MM.1S (cell line): ENCODE measurements around the gene GARS1.

Experiments
- DNase-seq: peaks from one replicate; pipeline ENCODE4 v3.0.0-alpha.2; 2015
- H2AFZ ChIP-seq: fragments of 300-600 bp; sonication (generic); 2 replicates; pipeline ENCODE4 v1.6.0; 2016; ENCODE audit warnings: antibody characterized with exemption, low read length
- H3F3A ChIP-seq: fragments of 300-600 bp; sonication (generic); 2 replicates; pipeline ENCODE4 v1.6.1; 2016; ENCODE audit warnings: mild to moderate bottlenecking, antibody characterized with exemption, low read length, moderate library complexity, mixed read lengths; ENCODE audit not compliant: insufficient read depth
- H3K27ac ChIP-seq: fragments of 300-600 bp; sonication (generic); 2 replicates; pipeline ENCODE4 v1.5.1; 2016; ENCODE audit warnings: mild to moderate bottlenecking, low read length
- H3K27me3 ChIP-seq: fragments of 300-600 bp; sonication (generic); replicated peaks from 2 replicates; pipeline ENCODE4 v1.6.0; 2016; ENCODE audit warnings: low read length; ENCODE audit not compliant: insufficient read depth
- H3K36me3 ChIP-seq: fragments of 300-600 bp; sonication (generic); replicated peaks from 2 replicates; pipeline ENCODE4 v1.6.1; 2016; ENCODE audit warnings: mild to moderate bottlenecking, low read length, mixed read lengths; ENCODE audit not compliant: insufficient read depth
- H3K4me1 ChIP-seq: fragments of 300-600 bp; sonication (generic); 2 replicates; pipeline ENCODE4 v1.6.1; 2016; ENCODE audit warnings: low read length, mixed read lengths
- H3K4me2 ChIP-seq: fragments of 300-600 bp; sonication (generic); 2 replicates; pipeline ENCODE4 v1.6.0; 2016; ENCODE audit warnings: low read depth, low read length
- H3K4me3 ChIP-seq: fragments of 300-600 bp; sonication (generic); 2 replicates; pipeline ENCODE4 v1.5.1; 2016; ENCODE audit warnings: low read length, mixed read lengths
- H3K79me2 ChIP-seq: fragments of 300-600 bp; sonication (generic); 2 replicates; pipeline ENCODE4 v1.6.1; 2016; ENCODE audit warnings: mixed run types, low read length, mixed read lengths
- H3K9ac ChIP-seq: fragments of 300-600 bp; sonication (generic); 2 replicates; pipeline ENCODE4 v1.6.1; 2016; ENCODE audit warnings: low read length, mixed read lengths
- H3K9me2 ChIP-seq: fragments of 300-600 bp; sonication (generic); replicated peaks from 2 replicates; pipeline ENCODE4 v1.6.1; 2016; ENCODE audit warnings: mild to moderate bottlenecking, low read length, mixed read lengths; ENCODE audit not compliant: insufficient read depth
- H3K9me3 ChIP-seq: fragments of 300-600 bp; sonication (generic); replicated peaks from 2 replicates; pipeline ENCODE4 v1.6.1; 2016; ENCODE audit warnings: mild to moderate bottlenecking, low read length, mixed read lengths; ENCODE audit not compliant: insufficient read depth
- H4K20me1 ChIP-seq: fragments of 300-600 bp; sonication (generic); 2 replicates; pipeline ENCODE4 v1.6.1; 2016; ENCODE audit warnings: mild to moderate bottlenecking, low read length, moderate library complexity, mixed read lengths; ENCODE audit not compliant: insufficient read depth
- CTCF ChIP-seq: fragments of 300-600 bp; sonication (generic); IDR thresholded peaks from 2 replicates; pipeline ENCODE4 v1.5.1; 2016; ENCODE audit warnings: antibody characterized with exemption, low read length, mixed read lengths
- EZH2 ChIP-seq: fragments of 300-600 bp; sonication (generic); optimal IDR thresholded peaks from 2 replicates; pipeline ENCODE3; 2017; ENCODE audit warnings: low read depth, mild to moderate bottlenecking, antibody characterized with exemption, low read length, mixed read lengths
- EZH2phosphoT487 ChIP-seq: fragments of 300-600 bp; sonication (generic); IDR thresholded peaks from 2 replicates; pipeline ENCODE4 v1.6.1; 2018; ENCODE audit warnings: antibody characterized with exemption, low read length

The GARS1 gene

DNA sequence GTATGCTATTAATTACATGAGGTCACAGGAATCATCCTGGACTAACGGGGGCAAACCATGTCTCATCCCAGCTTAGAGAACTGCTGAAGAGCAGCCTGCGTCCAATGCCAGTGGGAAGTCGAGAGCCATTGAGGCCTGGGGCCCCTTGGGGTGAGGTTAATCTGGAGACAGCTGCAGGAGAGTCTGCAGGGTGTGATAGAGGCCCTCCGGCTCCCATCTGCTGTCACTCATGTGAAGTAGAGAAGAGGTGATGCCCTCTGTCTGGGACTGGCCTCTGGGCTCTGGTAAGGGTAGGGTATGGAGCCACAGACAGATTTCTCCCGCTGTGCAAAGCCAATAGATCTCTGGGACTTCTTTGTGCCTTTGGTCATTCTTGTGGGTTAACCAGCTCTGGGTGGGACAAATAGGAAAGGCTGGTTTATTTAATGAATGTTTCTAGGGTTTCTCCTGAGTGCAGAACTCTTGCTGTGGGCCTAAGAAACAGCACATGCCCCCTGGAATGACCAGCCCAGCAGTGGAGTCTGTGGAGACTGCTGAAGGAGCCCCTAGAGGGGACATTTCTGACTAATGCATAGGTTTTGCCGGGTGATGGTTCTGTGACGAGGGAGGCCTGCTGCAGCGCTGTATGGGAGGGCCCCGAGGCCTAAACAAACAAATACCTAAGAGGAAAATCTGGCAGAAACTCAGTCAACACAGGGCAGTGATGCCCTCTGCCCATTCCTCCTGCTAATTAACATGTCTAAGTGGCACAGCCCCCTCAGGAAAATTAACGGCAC lies 53.1 kb downstream of the GARS1 start:
- Histone ChIP-seq H3K36me3 (no peaks in the 10 kb centered on the region), H3K79me2 (no peaks in the 10 kb centered on the region), H3K27ac (no peak overlapping the region), H3K27me3 (no peaks in the 10 kb centered on the region), H3F3A (no peaks in the 10 kb centered on the region), H3K4me3 (no peak overlapping the region), H3K9ac (no peak overlapping the region), H3K9me3 (no peaks in the 10 kb centered on the region), H3K4me1 (no peaks in the 10 kb centered on the region), H4K20me1 (no peaks in the 10 kb centered on the region), H2AFZ (no peak overlapping the region), H3K4me2 (no peak overlapping the region), H3K9me2 (no peaks in the 10 kb centered on the region)
- no peak for TF ChIP-seq EZH2phosphoT487
- DNase-seq, result no peak

- H3K4me1 ChIP-seq, result no peaks in the 10 kb centered on the region
- no peaks in the 10 kb centered on the region for H3K36me3 ChIP-seq
- no peaks in the 10 kb centered on the region for H3K79me2 ChIP-seq
- no peak overlapping the region for H3K4me3 ChIP-seq
- H4K20me1 ChIP-seq, result no peaks in the 10 kb centered on the region
- H3K9me2 ChIP-seq, result no peaks in the 10 kb centered on the region
- no peaks in the 10 kb centered on the region for H3K27me3 ChIP-seq
- H3K9ac ChIP-seq, result no peak overlapping the region
- DNase-seq, result no peak
- no peak overlapping the region for H3K27ac ChIP-seq
- no peak overlapping the region for H3K4me2 ChIP-seq
- TF ChIP-seq EZH2 (no peak), EZH2phosphoT487 (no peak), CTCF (no peak)
- no peaks in the 10 kb centered on the region for H3K9me3 ChIP-seq
- no peak overlapping the region for H2AFZ ChIP-seq
- no peaks in the 10 kb centered on the region for H3F3A ChIP-seq
Observed at GRCh38 chr7:30648744-30649540, 54.3 kb downstream of the GARS1 start.

DNA sequence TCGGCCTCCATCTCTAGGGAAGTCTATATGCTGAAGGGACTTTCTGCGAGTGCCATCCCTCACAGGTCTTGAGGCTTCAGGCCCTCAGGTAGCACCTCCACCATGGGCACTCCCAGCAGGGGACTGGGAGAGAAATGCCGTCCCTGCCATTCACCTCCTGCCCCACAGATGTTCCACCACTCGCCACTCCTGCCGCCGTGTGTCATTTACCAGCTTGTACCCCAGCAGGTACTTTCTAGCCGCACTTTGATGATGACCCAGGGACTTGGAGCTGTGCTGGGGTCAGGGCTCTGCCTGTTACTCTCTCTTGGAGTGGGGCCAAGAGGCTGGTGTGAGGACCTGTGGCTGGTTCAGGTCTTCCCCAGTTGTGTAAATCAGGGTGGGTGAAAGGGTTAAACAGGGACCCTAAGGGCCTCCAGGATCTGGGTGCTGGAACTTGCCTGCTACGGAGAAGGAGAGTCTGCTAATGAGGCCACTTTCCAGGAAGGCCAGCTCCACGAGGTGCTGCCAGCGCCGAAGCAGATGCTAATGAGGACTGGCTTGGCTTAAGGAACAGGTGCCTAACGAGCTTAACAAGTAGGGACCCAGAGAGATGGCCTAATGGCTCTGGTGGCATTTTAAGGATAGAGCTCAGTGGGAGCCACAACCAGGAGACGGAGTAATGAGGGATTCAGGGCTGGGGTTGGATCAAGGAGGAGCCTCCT lies 55.2 kb downstream of the GARS1 start:
- Histone ChIP-seq H3K36me3 (no peaks in the 10 kb centered on the region), H3K4me3 (no peak overlapping the region), H3K27me3 (no peaks in the 10 kb centered on the region), H4K20me1 (no peaks in the 10 kb centered on the region), H3K79me2 (no peaks in the 10 kb centered on the region), H3K4me2 (no peak overlapping the region), H3F3A (no peaks in the 10 kb centered on the region), H3K9me3 (no peaks in the 10 kb centered on the region), H3K27ac (no peak overlapping the region), H3K9ac (no peak overlapping the region), H3K4me1 (no peaks in the 10 kb centered on the region), H3K9me2 (no peaks in the 10 kb centered on the region), H2AFZ (no peak overlapping the region)
- no peak for DNase-seq
- TF ChIP-seq CTCF, result no peak
- TF ChIP-seq EZH2, result no peak
